GM12864 (cell line): ENCODE results near the gene ASCC3.
"Not testable (repeated sequence)": the region's sequence is repeated elsewhere in the genome, so short reads cannot be mapped to it uniquely, and the experiment has no call there.

Experiments
- DNase-seq: peaks from one replicate; pipeline ENCODE4 v3.0.0-alpha.2; 2011; ENCODE audit warnings: low read depth
- H3K4me3 ChIP-seq: 2 replicates; pipeline ENCODE4 v1.5.1; 2011; ENCODE audit warnings: mild to moderate bottlenecking, low read depth, low read length, control low read depth
- TF ChIP-seq, protein P1 (sequence below): IDR thresholded peaks from 2 replicates; pipeline ENCODE4 v1.5.1; 2011; ENCODE audit warnings: low read depth, mild to moderate bottlenecking, moderate library complexity, low read length, control low read depth, inconsistent platforms; ENCODE audit errors: missing control alignments

The ASCC3 gene

DNA sequence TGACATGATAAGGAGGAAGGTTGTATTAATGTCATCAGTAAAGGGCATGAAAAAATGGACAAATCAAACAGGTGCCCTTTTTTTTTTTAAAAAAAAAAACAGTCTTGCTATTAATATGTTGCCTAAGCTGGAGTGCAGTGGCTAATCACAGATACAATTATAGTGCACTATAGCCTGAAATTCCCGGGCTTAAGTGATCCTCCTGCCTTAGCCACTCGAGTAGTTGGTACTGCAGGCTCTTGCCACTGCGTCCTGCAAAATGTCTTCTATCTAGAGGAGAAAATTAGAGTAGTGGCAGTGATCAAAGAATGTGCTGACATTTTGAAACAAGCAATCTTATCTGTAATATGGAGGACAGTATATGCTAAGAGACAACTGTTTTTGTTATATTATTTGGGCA is 127.7 kb downstream of the ASCC3 start:
- TF ChIP-seq, protein P1, sequence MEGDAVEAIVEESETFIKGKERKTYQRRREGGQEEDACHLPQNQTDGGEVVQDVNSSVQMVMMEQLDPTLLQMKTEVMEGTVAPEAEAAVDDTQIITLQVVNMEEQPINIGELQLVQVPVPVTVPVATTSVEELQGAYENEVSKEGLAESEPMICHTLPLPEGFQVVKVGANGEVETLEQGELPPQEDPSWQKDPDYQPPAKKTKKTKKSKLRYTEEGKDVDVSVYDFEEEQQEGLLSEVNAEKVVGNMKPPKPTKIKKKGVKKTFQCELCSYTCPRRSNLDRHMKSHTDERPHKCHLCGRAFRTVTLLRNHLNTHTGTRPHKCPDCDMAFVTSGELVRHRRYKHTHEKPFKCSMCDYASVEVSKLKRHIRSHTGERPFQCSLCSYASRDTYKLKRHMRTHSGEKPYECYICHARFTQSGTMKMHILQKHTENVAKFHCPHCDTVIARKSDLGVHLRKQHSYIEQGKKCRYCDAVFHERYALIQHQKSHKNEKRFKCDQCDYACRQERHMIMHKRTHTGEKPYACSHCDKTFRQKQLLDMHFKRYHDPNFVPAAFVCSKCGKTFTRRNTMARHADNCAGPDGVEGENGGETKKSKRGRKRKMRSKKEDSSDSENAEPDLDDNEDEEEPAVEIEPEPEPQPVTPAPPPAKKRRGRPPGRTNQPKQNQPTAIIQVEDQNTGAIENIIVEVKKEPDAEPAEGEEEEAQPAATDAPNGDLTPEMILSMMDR: no peak

DNA sequence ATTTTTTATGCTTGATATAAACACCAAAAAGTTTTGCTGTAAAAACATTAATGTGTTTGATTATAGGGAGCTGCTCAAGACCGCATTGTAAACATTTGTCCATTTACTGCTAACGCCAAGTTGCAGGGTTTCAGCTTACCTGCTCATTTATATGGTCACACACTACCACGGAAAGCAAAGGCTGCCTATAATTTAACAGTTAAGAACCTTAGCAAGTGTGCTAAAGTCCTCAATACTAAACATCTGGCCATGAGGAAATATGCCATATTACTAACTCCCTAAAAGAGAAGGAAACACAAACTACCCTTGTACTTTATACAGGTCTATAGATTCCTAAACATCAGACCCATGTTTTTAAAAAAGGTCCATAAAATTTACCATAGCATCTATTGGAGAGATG is 129.5 kb downstream of the ASCC3 start:
- TF ChIP-seq, protein P1: no peak
- no peak overlapping the region for H3K4me3 ChIP-seq
- no peak for DNase-seq

More for the DNA sequence above, 127.7 kb downstream of the ASCC3 start:
- H3K4me3 ChIP-seq: no peak overlapping the region
- DNase-seq: no peak

DNA sequence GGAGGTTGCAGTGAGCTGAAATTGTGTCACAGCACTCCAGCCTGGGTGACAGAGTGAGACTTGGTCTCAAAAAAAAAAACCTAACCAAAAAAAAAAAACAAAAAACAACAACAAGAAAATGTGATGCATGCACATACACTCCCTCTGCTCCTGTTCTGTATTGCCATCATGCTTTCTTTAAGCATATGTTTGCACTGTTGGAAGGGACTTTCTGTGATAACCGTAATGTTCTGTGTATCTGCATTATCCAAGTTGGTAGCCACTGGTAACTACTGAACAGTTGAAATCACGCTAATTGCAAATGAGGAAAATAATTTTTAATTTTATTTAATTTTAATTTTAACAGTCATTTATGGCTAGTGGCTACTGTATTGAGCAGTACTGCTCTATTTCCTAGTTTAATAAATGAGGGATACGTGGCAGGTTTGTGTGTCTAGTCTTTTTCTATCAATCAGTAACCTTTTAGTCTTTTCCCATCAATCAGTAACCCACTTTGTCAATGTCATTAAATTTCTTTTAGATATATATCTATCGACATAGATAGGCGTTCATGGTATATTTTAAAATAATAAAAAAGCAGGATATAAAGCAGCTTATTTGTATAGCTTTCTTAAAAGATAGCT is 135.6 kb downstream of the ASCC3 start:
- TF ChIP-seq, protein P1: no peak
- no peak overlapping the region for H3K4me3 ChIP-seq
- DNase-seq: no peak

DNA sequence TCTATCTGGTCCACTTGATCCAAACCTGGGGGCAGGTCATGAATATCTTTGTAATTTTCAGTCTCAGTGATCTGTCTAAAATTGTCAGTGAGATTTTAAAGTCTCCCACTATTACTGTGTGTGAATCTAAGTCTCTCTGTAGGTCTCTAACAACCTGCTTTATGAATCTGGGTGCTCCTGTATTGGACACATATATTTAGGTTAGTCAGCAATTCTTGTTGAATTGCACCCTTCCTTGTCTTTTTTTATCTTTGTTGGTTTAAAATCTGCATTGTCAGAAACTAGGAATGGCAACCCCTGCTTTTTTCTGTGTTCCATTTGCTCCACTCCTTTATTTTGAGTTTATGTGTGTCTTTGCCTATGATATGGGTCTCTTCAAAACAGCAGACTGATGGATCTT is 140.7 kb downstream of the ASCC3 start:
- no peak overlapping the region for H3K4me3 ChIP-seq
- TF ChIP-seq, protein P1: no peak
- no peak for DNase-seq

DNA sequence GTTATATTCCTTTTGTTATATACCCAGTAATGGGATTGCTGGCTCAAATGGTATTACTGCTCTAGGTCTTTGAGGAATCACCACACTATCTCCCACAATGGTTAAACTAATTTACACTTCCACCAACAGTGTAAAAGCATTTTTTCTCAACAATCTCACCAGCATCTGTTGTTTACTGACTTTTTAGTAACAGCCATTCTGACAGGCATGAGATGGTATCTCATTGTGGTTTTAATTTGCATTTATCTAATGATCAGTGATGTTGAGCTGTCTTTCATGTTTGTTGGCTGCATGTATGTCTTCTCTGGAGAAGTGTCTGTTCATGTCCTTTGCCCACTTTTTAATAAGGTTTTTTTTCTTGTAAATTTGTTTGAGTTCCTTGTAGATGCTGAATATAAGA is 143.4 kb downstream of the ASCC3 start:
- not testable (repeated sequence) for H3K4me3 ChIP-seq, DNase-seq

DNA sequence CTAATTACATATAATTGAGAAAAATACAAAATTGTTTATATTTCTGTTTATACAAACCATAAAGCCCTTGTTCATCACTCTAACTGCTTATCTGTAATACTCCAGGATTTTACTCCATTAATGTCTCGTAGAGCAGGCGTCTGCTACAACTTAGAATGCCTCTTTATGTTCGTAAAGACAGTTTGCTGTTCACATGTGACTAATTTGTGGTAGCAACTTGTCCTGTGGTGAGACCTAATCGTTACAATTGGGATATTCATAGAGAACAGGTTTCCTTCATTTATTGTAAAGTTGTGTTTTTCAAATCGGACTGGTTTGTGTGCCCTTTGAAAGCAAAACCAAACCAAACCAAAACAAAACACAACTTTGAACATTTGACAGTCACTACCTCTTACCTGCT is 149.7 kb downstream of the ASCC3 start:
- TF ChIP-seq, protein P1: no peak
- no peak overlapping the region for H3K4me3 ChIP-seq
- no peak for DNase-seq

DNA sequence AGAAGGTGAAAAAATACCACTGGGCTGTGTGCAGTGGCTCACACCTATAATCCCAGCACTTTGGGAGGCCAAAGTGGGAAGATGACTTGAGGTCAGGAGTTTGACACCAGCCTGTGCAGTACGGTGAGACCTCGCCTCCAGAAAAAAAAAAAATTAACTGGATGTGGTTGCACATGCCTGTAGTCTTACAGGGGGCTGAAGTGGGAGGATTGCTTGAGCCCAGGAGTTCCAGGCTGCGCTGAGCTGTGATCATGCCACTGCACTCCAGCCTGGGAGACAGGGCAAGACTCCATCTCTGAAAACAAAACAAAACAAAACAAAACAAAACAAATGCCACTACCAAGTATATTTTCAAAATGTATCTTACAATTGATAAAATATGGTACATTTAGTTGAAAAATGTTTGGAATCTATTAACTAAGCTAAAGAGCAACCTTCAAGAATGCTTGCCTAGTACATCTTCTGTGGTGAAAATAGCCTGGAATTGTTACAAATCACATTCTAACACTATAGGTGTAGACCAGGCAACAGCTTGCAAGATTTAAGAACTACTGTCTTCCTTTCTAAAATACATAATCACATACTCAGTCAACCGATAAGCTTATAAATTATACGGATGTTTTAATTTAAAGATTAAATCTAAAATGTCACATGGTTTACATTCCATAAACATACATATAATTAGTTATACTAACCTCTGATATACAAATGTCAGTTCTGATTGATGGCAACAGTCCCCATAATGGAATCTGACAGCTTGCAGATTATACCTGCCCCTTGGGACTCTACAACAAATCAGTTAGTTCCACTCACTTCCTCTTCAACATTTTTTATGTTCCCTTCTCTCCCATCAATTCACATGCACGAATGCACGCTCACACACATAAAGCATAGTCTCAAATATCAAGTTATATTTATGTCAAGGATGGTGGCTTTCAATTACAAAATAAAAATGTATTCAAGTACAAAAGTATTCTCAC is 150.8 kb downstream of the ASCC3 start:
- DNase-seq: no peak
- TF ChIP-seq, protein P1: no peak
- H3K4me3 ChIP-seq: no peak overlapping the region
